K562 (cell line): Measurements from ENCODE around the gene RETREG2. TPM values are rescaled to one million over a fixed set of nuclear protein-coding genes. Genes with fewer than 3 reads are reported as not detected.
A peak's percentile ranks its signal among the peaks of the same experiment; 100 is the strongest.

ENCODE experiments used
- ATAC-seq: fragments of 200-7000 bp; cut with Tn5 transposase; 3 replicates; pipeline ENCODE4 v1.9.1; 2020; ENCODE audit warnings: moderate library complexity
- BruUV-seq: library from RNA; stranded (reverse); fragments of 400-500 nt; replicated peaks from 2 replicates; lab custom pipeline; 2021; lab: Mats Ljungman, UMichigan
- CTCF ChIA-PET: fragments of 300-600 bp; formaldehyde crosslinking; extraction: SDS; loops from one replicate; lab custom pipeline; 2021; ENCODE audit warnings: low intra/inter-chr PET ratio; lab: Yijun Ruan, JAX
- POLR2A ChIA-PET: fragments of 300-600, 350-650 bp; sonication (Branson Sonifier 250); formaldehyde crosslinking; extraction: SDS; loops from one replicate; lab custom pipeline; 2021; ENCODE audit warnings: antibody characterized with exemption, inconsistent platforms; lab: Yijun Ruan, JAX
- DNase-seq, 4 experiments: peaks; one replicate each; pipeline versions ENCODE4 v3.0.0 to v3.0.0-alpha.2; 2011 to 2018; ENCODE audit warnings: low spot score in 3 of 4, mixed read lengths in 3 of 4; ENCODE audit errors: extremely low read depth in 1 of 4
- FAIRE-seq: peaks from 2 replicates; lab custom pipeline; 2011; peaks lifted over from hg19 to GRCh38; lab: Jason Lieb, UNC
- H2AFZ ChIP-seq: 2 replicates; pipeline ENCODE4 v1.6.0; 2011; ENCODE audit warnings: low read depth, low read length, control low read depth, inconsistent platforms
- H3K27ac ChIP-seq: fragments of 200-600 bp; 3 replicates; pipeline ENCODE4 v1.8.0; 2011; ENCODE audit warnings: low read depth, mild to moderate bottlenecking, control low read depth, inconsistent platforms, low read length, moderate library complexity, mixed read lengths; ENCODE audit errors: extremely low read depth
- H3K27me3 ChIP-seq, 2 experiments: fragments of 300-600 bp in 1 of 2; 2 replicates in 1 of 2; 3 replicates in 1 of 2; pipeline versions ENCODE4 v1.6.0 to v1.8.0; 2011; ENCODE audit warnings: inconsistent platforms in 2 of 2, low read length in 2 of 2, mild to moderate bottlenecking in 1 of 2, mixed read lengths in 1 of 2, moderate library complexity in 1 of 2; ENCODE audit not compliant: control insufficient read depth in 2 of 2, insufficient read depth in 2 of 2
- H3K36me3 ChIP-seq: fragments of 300-600 bp; 3 replicates; pipeline ENCODE4 v1.8.0; 2011; ENCODE audit warnings: mild to moderate bottlenecking, low read length, inconsistent platforms; ENCODE audit not compliant: control insufficient read depth, insufficient read depth
- H3K4me1 ChIP-seq, 2 experiments: fragments of 200-600 bp in 1 of 2; replicated peaks in 1 of 2; 2 replicates in 1 of 2; 3 replicates in 1 of 2; pipeline versions ENCODE4 v1.5.1 to v1.8.0; 2011; ENCODE audit warnings: inconsistent platforms in 2 of 2, low read length in 2 of 2, mild to moderate bottlenecking in 1 of 2, mixed read lengths in 1 of 2, moderate library complexity in 1 of 2; ENCODE audit not compliant: control insufficient read depth in 2 of 2, insufficient read depth in 2 of 2
- H3K4me2 ChIP-seq: 2 replicates; pipeline ENCODE4 v1.6.1; 2011; ENCODE audit warnings: low read length, control low read depth, inconsistent platforms, mixed read lengths; ENCODE audit not compliant: insufficient read depth
- H3K4me3 ChIP-seq: fragments of 200-600 bp; sonication (generic), shearing (Covaris generic); 2 replicates; pipeline ENCODE4 v1.5.1; 2016; ENCODE audit warnings: control low read depth, inconsistent platforms
- H3K79me2 ChIP-seq: fragments of 200-600 bp; 3 replicates; pipeline ENCODE4 v1.8.0; 2011; ENCODE audit warnings: low read length, inconsistent platforms; ENCODE audit not compliant: control insufficient read depth, insufficient read depth
- H3K9ac ChIP-seq, 2 experiments: 2 replicates each; pipeline versions ENCODE4 v1.6.0 to v1.6.1; 2011; ENCODE audit warnings: low read depth in 2 of 2, low read length in 2 of 2, control low read depth in 1 of 2, inconsistent platforms in 1 of 2, mild to moderate bottlenecking in 1 of 2, mixed read lengths in 1 of 2; ENCODE audit not compliant: insufficient read depth in 1 of 2
- H3K9me1 ChIP-seq: one replicate; pipeline ENCODE4 v1.6.0; 2011; ENCODE audit warnings: inconsistent platforms, mild to moderate bottlenecking, low read length, moderate library complexity; ENCODE audit not compliant: control insufficient read depth, insufficient read depth
- H3K9me3 ChIP-seq: replicated peaks from 2 replicates; pipeline ENCODE4 v1.5.1; 2011; ENCODE audit warnings: low read depth, low read length, inconsistent platforms; ENCODE audit not compliant: control insufficient read depth, insufficient read depth
- H4K20me1 ChIP-seq: replicated peaks from 2 replicates; pipeline ENCODE4 v1.6.1; 2011; ENCODE audit warnings: low read length, inconsistent platforms, mixed read lengths; ENCODE audit not compliant: control insufficient read depth, insufficient read depth
- ETV5 ChIP-seq: sonication (generic); formaldehyde crosslinking; IDR thresholded peaks from 2 replicates; pipeline ENCODE4 v1.4.0; 2020; ENCODE audit warnings: low read depth, mild to moderate bottlenecking, missing genetic modification reagents
- KAT7 ChIP-seq: sonication (generic); formaldehyde crosslinking; IDR thresholded peaks from 2 replicates; pipeline ENCODE4 v1.8.0; 2022; ENCODE audit warnings: missing genetic modification reagents, mild to moderate bottlenecking, borderline replicate concordance
- ZNF212 ChIP-seq: fragments of 450-650 bp; formaldehyde crosslinking; IDR thresholded peaks from 2 replicates; pipeline ENCODE4 v1.4.0; 2020; ENCODE audit warnings: mild to moderate bottlenecking
- WGBS: fragments of 100-300 bp; shearing (Covaris generic); methylation state at CpG from one replicate; pipeline ENCODE4 v1.1.6; 2016; ENCODE audit warnings: low coverage, mixed read lengths; ENCODE audit not compliant: insufficient coverage; ENCODE audit errors: missing lambda C conversion rate; 5-methylcytosine and 5-hydroxymethylcytosine counted together
- in situ Hi-C: fragments of 300-500 bp; cut with MboI; formaldehyde crosslinking; loops from 4 replicates; pipeline ENCODE4 v1.15.0; 2018; ENCODE audit warnings: inconsistent platforms, mixed read lengths
- intact Hi-C: fragments of 100-400 bp; cut with micrococcal nuclease; formaldehyde crosslinking; loops from 2 replicates; pipeline ENCODE4 v1.14.2; 2022
- polyA plus RNA-seq, 8 experiments: library from polyadenylated mRNA; depleted of rRNA in 4 of 8; stranded (reverse) in 5 of 8; unstranded in 3 of 8; fragments of >200 nt; fragmentation: Nextera tagmentation in 2 of 8; fragmentation: Illumina TruSeq in 1 of 8; extraction: Ambion mirVana in 2 of 8; extraction: Trizol in 1 of 8; gene quantifications; 2 replicates each; pipeline versions ENCODE4 v1.2.1 to v1.2.3, GENCODE V29; 2011 to 2014; ENCODE audit warnings: inconsistent platforms in 1 of 8, missing spikeins in 1 of 8
- total RNA-seq, 7 experiments: library from RNA; depleted of rRNA in 6 of 7; stranded (reverse); fragments of >200 nt in 6 of 7; fragmentation: Illumina TruSeq in 2 of 7; extraction: Trizol in 2 of 7; gene quantifications; 2 replicates each; pipeline versions ENCODE4 v1.2.1 to v1.2.3, GENCODE V29; 2011 to 2021; ENCODE audit warnings: low replicate concordance in 1 of 7
- TF ChIP-seq, protein P1 (sequence below): fragments of 450-650 bp; IDR thresholded peaks from 2 replicates; pipeline ENCODE4 v1.6.1; 2016
- TF ChIP-seq, protein P2 (sequence below), 2 experiments: fragments of 450-650 bp in 1 of 2; sonication (generic) in 1 of 2; formaldehyde crosslinking in 1 of 2; IDR thresholded peaks; 2 replicates each; pipeline versions ENCODE4 v1.7.1 to v1.9.0; 2016 to 2022; ENCODE audit warnings: inconsistent platforms in 1 of 2, mild to moderate bottlenecking in 1 of 2, missing genetic modification reagents in 1 of 2

The RETREG2 gene
- total and polyA plus RNA-seq, 9 of the 15 experiments (the other 6 are each of a cell fraction or from before 2014, with no cell fraction given) = 4.9 to 40.1 (median 19.2) TPM

DNA sequence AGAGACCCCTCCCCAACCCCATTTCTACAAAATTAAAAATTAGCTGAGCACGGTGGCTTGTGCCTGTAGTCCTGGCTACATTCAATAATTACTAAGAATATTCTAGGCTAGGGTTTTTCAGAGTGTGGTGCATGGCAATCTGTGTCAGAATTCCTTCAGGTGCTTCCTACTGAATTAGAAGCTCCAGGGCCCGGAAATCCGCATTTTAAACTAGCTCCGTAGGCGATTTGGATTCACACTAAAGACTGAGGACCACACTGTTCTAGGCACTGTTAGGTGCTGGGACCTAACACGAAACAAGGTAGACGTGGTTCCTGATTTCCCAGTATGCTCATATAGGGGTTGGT lies 27.9 kb downstream of the RETREG2 start:
- peak overlapping the region; percentile 61 for H3K4me3 ChIP-seq
- H3K79me2 ChIP-seq = no peaks in the 10 kb centered on the region
- DNase-seq = no peak
- POLR2A ChIA-PET = interaction anchor here (0.8 to 1.5 kb wide), 11 partner anchors 8 to 89 kb away, joined by 3 to 8 read pairs (median 4); partner anchors contain the start of genes ABCB6, ANKZF1, ATG9A and CNPPD1
- TF ChIP-seq, protein P1, sequence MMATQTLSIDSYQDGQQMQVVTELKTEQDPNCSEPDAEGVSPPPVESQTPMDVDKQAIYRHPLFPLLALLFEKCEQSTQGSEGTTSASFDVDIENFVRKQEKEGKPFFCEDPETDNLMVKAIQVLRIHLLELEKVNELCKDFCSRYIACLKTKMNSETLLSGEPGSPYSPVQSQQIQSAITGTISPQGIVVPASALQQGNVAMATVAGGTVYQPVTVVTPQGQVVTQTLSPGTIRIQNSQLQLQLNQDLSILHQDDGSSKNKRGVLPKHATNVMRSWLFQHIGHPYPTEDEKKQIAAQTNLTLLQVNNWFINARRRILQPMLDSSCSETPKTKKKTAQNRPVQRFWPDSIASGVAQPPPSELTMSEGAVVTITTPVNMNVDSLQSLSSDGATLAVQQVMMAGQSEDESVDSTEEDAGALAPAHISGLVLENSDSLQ = no peak
- TF ChIP-seq, protein P2, sequence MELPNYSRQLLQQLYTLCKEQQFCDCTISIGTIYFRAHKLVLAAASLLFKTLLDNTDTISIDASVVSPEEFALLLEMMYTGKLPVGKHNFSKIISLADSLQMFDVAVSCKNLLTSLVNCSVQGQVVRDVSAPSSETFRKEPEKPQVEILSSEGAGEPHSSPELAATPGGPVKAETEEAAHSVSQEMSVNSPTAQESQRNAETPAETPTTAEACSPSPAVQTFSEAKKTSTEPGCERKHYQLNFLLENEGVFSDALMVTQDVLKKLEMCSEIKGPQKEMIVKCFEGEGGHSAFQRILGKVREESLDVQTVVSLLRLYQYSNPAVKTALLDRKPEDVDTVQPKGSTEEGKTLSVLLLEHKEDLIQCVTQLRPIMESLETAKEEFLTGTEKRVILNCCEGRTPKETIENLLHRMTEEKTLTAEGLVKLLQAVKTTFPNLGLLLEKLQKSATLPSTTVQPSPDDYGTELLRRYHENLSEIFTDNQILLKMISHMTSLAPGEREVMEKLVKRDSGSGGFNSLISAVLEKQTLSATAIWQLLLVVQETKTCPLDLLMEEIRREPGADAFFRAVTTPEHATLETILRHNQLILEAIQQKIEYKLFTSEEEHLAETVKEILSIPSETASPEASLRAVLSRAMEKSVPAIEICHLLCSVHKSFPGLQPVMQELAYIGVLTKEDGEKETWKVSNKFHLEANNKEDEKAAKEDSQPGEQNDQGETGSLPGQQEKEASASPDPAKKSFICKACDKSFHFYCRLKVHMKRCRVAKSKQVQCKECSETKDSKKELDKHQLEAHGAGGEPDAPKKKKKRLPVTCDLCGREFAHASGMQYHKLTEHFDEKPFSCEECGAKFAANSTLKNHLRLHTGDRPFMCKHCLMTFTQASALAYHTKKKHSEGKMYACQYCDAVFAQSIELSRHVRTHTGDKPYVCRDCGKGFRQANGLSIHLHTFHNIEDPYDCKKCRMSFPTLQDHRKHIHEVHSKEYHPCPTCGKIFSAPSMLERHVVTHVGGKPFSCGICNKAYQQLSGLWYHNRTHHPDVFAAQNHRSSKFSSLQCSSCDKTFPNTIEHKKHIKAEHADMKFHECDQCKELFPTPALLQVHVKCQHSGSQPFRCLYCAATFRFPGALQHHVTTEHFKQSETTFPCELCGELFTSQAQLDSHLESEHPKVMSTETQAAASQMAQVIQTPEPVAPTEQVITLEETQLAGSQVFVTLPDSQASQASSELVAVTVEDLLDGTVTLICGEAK (IDR thresholded peaks at IDR 0.05) = 0 out of 2 replicates have a peak, but pooled peaks have one; percentile 15
- TF ChIP-seq, protein P2 (CRISPR knock-in tag; IDR thresholded peaks at IDR 0.05) = no peak
- peak; percentile 27; the same call in 1 of the 2 replicates for TF ChIP-seq ETV5 (CRISPR knock-in tag)
- peak; percentile 68; the same call in 1 of the 2 replicates for TF ChIP-seq KAT7 (CRISPR knock-in tag)
- no peak for TF ChIP-seq ZNF212
- TF ChIP-seq, all 486 proteins: peak for 3
- in situ Hi-C loops = loop anchor here (5.0 kb wide), 1 partner anchor 34 kb away; the partner anchor contains the start of gene SLC23A3
- peaks cover 11% of the 10 kb centered on the region; the same call in 1 of the 2 replicates for H4K20me1 ChIP-seq
- CTCF ChIA-PET = no interaction called here
- peaks cover 16 to 17% of the 10 kb centered on the region in 2 experiments; a peak in 4 of 5 replicates for H3K4me1 ChIP-seq
- H2AFZ ChIP-seq = peak overlapping the region; percentile 95
- H3K27ac ChIP-seq = peak overlapping the region; percentile 81
- H3K4me2 ChIP-seq = peak overlapping the region; percentile 94
- H3K9me1 ChIP-seq = no peaks in the 10 kb centered on the region
- 0 out of 2 replicates have a peak, but pooled peaks cover 2% of the 10 kb centered on the region for H3K9me3 ChIP-seq
- no peaks in the 10 kb centered on the region for H3K27me3 ChIP-seq
- FAIRE-seq (peak; percentile 78), ATAC-seq (no peak)
- no TSS peak for BruUV-seq
- intact Hi-C loops = loop anchor here (1.0 to 2.0 kb wide), 2 partner anchors 23 to 29 kb away; partner anchors contain the start of genes ANKZF1, ATG9A and CNPPD1
- peak overlapping the region; percentile 86 to 89; a peak in 3 of 4 replicates for H3K9ac ChIP-seq
- WGBS = 8% methylated on average over 6 of the region's 7 CpGs
- H3K36me3 ChIP-seq = peaks cover 38% of the 10 kb centered on the region; the same call in 2 of the 3 replicates
